BLaER1 treated with 17β-estradiol and CSF1 and Interleukin-3, amounts not matched to agents 10 nM and 100 nM (cell line): ENCODE results near the gene FGB.

ENCODE experiments used
- H3K27ac ChIP-seq, 11 experiments: shearing (Covaris generic); formaldehyde crosslinking; 2 replicates each; pipeline ENCODE4 v1.8.1; 2022
- H3K27me3 ChIP-seq, 11 experiments: shearing (Covaris generic); formaldehyde crosslinking; 2 replicates each; pipeline ENCODE4 v1.8.1; 2022
- H3K36me3 ChIP-seq, 11 experiments: shearing (Covaris generic); formaldehyde crosslinking; 2 replicates each; pipeline ENCODE4 v1.8.1; 2022
- H3K4me1 ChIP-seq, 10 experiments: shearing (Covaris generic); formaldehyde crosslinking; 2 replicates each; pipeline ENCODE4 v1.8.1; 2022
- H3K4me2 ChIP-seq, 11 experiments: shearing (Covaris generic); formaldehyde crosslinking; 2 replicates each; pipeline ENCODE4 v1.8.1; 2022
- H3K4me3 ChIP-seq, 10 experiments: shearing (Covaris generic); formaldehyde crosslinking; 2 replicates each; pipeline ENCODE4 v1.8.1; 2022
- H3K9ac ChIP-seq, 11 experiments: shearing (Covaris generic); formaldehyde crosslinking; 2 replicates each; pipeline ENCODE4 v1.8.1; 2022
- H3K9me3 ChIP-seq, 11 experiments: shearing (Covaris generic); formaldehyde crosslinking; replicated peaks in 1 of 11; 2 replicates each; pipeline ENCODE4 v1.8.1; 2022
- H4K20me1 ChIP-seq, 11 experiments: shearing (Covaris generic); formaldehyde crosslinking; 2 replicates each; pipeline ENCODE4 v1.8.1; 2022
- Cebpa-rat ChIP-seq, 11 experiments: shearing (Covaris generic); IDR thresholded peaks; 2 replicates each; pipeline ENCODE4 v1.8.1; 2022

FGB gene

GRCh38 chr4:154562697-154563254 is at the start of gene FGB:
TSS of gene FGB (plus strand) at chr4:154563011. CDS start at chr4:154563019, 8 bp downstream.
- no peaks in the 10 kb centered on the region for H3K4me1 ChIP-seq

GRCh38 chr4:154516318-154517029 is 46.3 kb upstream of the FGB start:
- Histone ChIP-seq H3K27me3 (no peaks in the 10 kb centered on the region), H3K9ac (no peak overlapping the region), H3K27ac (no peak overlapping the region), H3K36me3 (no peaks in the 10 kb centered on the region), H3K4me3 (no peak overlapping the region), H4K20me1 (no peaks in the 10 kb centered on the region), H3K4me1 (peaks cover 0 to 10% (median 0%) of the 10 kb centered on the region in 10 experiments; a peak in 6 of 20 replicates), H3K9me3 (peaks cover 0 to 19% (median 13%) of the 10 kb centered on the region in 11 experiments; a peak in 17 of 22 replicates), H3K4me2 (no peak overlapping the region)
- TF ChIP-seq Cebpa-rat (IDR thresholded peaks at IDR 0.05), result no peak

More at GRCh38 chr4:154562697-154563254, at the start of gene FGB:
- no peak within 1 kb of the TSS for H3K4me2 ChIP-seq
- H3K4me3 ChIP-seq, result no peak within 1 kb of the TSS
- no peak for TF ChIP-seq Cebpa-rat (IDR thresholded peaks at IDR 0.05)
- H3K27me3 ChIP-seq, result no peaks in the 10 kb centered on the region
- no peaks in the 10 kb centered on the region for H3K36me3 ChIP-seq
- no peak within 1 kb of the TSS for H3K27ac ChIP-seq
- peaks cover 0 to under 1% (median 0%) of the 10 kb centered on the region in 11 experiments; a peak in 2 of 22 replicates for H3K9me3 ChIP-seq
- no peak within 1 kb of the TSS for H3K9ac ChIP-seq
- no peaks in the 10 kb centered on the region for H4K20me1 ChIP-seq

GRCh38 chr4:154517591-154517990 is 45.2 kb upstream of the FGB start:
- no peak for TF ChIP-seq Cebpa-rat (IDR thresholded peaks at IDR 0.05)

GRCh38 chr4:154519214-154519613 is 43.6 kb upstream of the FGB start:
- Histone ChIP-seq H3K9ac (no peak overlapping the region), H3K9me3 (peaks cover 0 to 12% (median 3%) of the 10 kb centered on the region in 11 experiments; a peak in 10 of 22 replicates), H3K4me3 (no peak overlapping the region), H3K27ac (no peak overlapping the region), H3K36me3 (no peaks in the 10 kb centered on the region), H3K4me2 (no peak overlapping the region), H4K20me1 (no peaks in the 10 kb centered on the region), H3K27me3 (no peaks in the 10 kb centered on the region), H3K4me1 (no peaks in the 10 kb centered on the region)
- TF ChIP-seq Cebpa-rat (IDR thresholded peaks at IDR 0.05), result no peak

More at GRCh38 chr4:154517591-154517990, 45.2 kb upstream of the FGB start:
- H3K27ac ChIP-seq, result no peak overlapping the region
- H3K9ac ChIP-seq, result no peak overlapping the region
- H3K4me1 ChIP-seq, result peaks cover 0 to 4% (median 0%) of the 10 kb centered on the region in 10 experiments; a peak in 6 of 20 replicates
- no peaks in the 10 kb centered on the region for H3K27me3 ChIP-seq
- H3K9me3 ChIP-seq, result peaks cover 0 to 19% (median 13%) of the 10 kb centered on the region in 11 experiments; a peak in 17 of 22 replicates
- H3K4me2 ChIP-seq, result no peak overlapping the region
- H3K4me3 ChIP-seq, result no peak overlapping the region
- H4K20me1 ChIP-seq, result no peaks in the 10 kb centered on the region
- H3K36me3 ChIP-seq, result no peaks in the 10 kb centered on the region

GRCh38 chr4:154521607-154522006 is 41.2 kb upstream of the FGB start:
- no peak for TF ChIP-seq Cebpa-rat (IDR thresholded peaks at IDR 0.05)

GRCh38 chr4:154526151-154526550 is 36.7 kb upstream of the FGB start:
- Histone ChIP-seq H3K9me3 (peaks cover 0 to 8% (median 0%) of the 10 kb centered on the region in 11 experiments; a peak in 2 of 22 replicates), H3K27me3 (no peaks in the 10 kb centered on the region), H3K9ac (no peak overlapping the region), H3K4me1 (peaks cover 0 to 18% (median 11%) of the 10 kb centered on the region in 10 experiments; a peak in 15 of 20 replicates), H3K27ac (no peak overlapping the region), H3K4me2 (peak overlapping the region in 9 of 11 experiments; percentile 15 to 56 (median 31); a peak in 13 of 22 replicates), H4K20me1 (no peaks in the 10 kb centered on the region), H3K4me3 (no peak overlapping the region), H3K36me3 (no peaks in the 10 kb centered on the region)
- peak in 4 of 11 experiments; percentile 9 to 69 (median 43); a peak in 5 of 22 replicates for TF ChIP-seq Cebpa-rat (IDR thresholded peaks at IDR 0.05)

More at GRCh38 chr4:154521607-154522006, 41.2 kb upstream of the FGB start:
- Histone ChIP-seq H3K4me1 (peaks cover 0 to 13% (median 9%) of the 10 kb centered on the region in 10 experiments; a peak in 15 of 20 replicates), H3K4me3 (no peak overlapping the region), H4K20me1 (no peaks in the 10 kb centered on the region), H3K36me3 (no peaks in the 10 kb centered on the region), H3K9ac (no peak overlapping the region), H3K4me2 (no peak overlapping the region), H3K27ac (no peak overlapping the region), H3K27me3 (no peaks in the 10 kb centered on the region), H3K9me3 (peaks cover 0 to 8% (median 0%) of the 10 kb centered on the region in 11 experiments; a peak in 2 of 22 replicates)

GRCh38 chr4:154527308-154527707 is 35.5 kb upstream of the FGB start:
- Histone ChIP-seq H3K4me1 (peaks cover 0 to 18% (median 11%) of the 10 kb centered on the region in 10 experiments; a peak in 15 of 20 replicates), H3K36me3 (no peaks in the 10 kb centered on the region), H3K27me3 (no peaks in the 10 kb centered on the region), H3K27ac (no peak overlapping the region), H3K9ac (no peak overlapping the region), H3K9me3 (peaks cover 0 to 8% (median 0%) of the 10 kb centered on the region in 11 experiments; a peak in 2 of 22 replicates), H4K20me1 (no peaks in the 10 kb centered on the region), H3K4me2 (no peak overlapping the region), H3K4me3 (no peak overlapping the region)
- no peak for TF ChIP-seq Cebpa-rat (IDR thresholded peaks at IDR 0.05)

- Histone ChIP-seq H3K36me3 (no peaks in the 10 kb centered on the region), H3K27ac (no peak overlapping the region), H3K4me3 (no peak overlapping the region), H4K20me1 (no peaks in the 10 kb centered on the region), H3K4me2 (no peak overlapping the region), H3K27me3 (no peaks in the 10 kb centered on the region), H3K9ac (no peak overlapping the region), H3K4me1 (peaks cover 0 to 18% (median 11%) of the 10 kb centered on the region in 10 experiments; a peak in 15 of 20 replicates), H3K9me3 (0 out of 22 replicates have a peak, but pooled peaks cover 0 to 2% (median 0%) of the 10 kb centered on the region in 11 experiments)
- no peak for TF ChIP-seq Cebpa-rat (IDR thresholded peaks at IDR 0.05)
These were observed 33.9 kb upstream of the FGB start for GRCh38 chr4:154528869-154529268.
